ENCODE results near the gene KHDRBS2. TPM values are rescaled to one million over a fixed set of nuclear protein-coding genes. Genes with fewer than 3 reads are reported as not detected.

Gene KHDRBS2
- total and polyA plus RNA-seq, 2 of the 13 experiments (the other 11 are each of a cell fraction or from before 2014, with no cell fraction given), result not detected

DNA sequence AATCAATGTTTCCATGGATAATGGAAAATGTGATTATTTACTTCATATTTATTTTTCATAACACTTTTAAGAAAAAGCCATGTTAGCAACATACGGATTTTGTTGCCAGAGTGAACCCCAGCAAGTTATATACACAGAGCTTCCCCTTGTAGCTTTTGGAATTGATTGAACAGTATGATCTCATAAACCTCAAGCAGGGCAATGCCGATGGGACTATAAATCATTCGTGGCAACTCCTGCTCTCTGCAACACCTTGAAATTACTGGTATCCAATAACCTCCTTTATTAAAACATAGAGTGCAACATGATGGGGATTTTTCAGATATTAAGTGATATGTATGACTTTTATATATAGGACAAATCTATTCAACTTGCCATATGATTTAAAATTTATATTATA lies 428.5 kb downstream of the KHDRBS2 start:
- TF ChIP-seq ZNF724P (CRISPR knock-in tag; IDR thresholded peaks at IDR 0.05; ENCODE audit: borderline replicate concordance), result no peak
- no peak for TF ChIP-seq RBM39 (IDR thresholded peaks at IDR 0.05; ENCODE audit: low read depth, low read length, poor library complexity, severe bottlenecking)
- no peak for TF ChIP-seq XBP1 (CRISPR knock-in tag; IDR thresholded peaks at IDR 0.05)
- no peak for TF ChIP-seq HOXA3 (CRISPR knock-in tag; IDR thresholded peaks at IDR 0.05)
- TF ChIP-seq ISL2 (CRISPR knock-in tag; IDR thresholded peaks at IDR 0.05), result no peak
- TF ChIP-seq, protein P1, sequence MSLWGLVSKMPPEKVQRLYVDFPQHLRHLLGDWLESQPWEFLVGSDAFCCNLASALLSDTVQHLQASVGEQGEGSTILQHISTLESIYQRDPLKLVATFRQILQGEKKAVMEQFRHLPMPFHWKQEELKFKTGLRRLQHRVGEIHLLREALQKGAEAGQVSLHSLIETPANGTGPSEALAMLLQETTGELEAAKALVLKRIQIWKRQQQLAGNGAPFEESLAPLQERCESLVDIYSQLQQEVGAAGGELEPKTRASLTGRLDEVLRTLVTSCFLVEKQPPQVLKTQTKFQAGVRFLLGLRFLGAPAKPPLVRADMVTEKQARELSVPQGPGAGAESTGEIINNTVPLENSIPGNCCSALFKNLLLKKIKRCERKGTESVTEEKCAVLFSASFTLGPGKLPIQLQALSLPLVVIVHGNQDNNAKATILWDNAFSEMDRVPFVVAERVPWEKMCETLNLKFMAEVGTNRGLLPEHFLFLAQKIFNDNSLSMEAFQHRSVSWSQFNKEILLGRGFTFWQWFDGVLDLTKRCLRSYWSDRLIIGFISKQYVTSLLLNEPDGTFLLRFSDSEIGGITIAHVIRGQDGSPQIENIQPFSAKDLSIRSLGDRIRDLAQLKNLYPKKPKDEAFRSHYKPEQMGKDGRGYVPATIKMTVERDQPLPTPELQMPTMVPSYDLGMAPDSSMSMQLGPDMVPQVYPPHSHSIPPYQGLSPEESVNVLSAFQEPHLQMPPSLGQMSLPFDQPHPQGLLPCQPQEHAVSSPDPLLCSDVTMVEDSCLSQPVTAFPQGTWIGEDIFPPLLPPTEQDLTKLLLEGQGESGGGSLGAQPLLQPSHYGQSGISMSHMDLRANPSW (CRISPR knock-in tag; IDR thresholded peaks at IDR 0.05; ENCODE audit: borderline replicate concordance), result no peak
- TF ChIP-seq RFX1 (IDR thresholded peaks at IDR 0.05), result no peak
- TF ChIP-seq SP1 (IDR thresholded peaks at IDR 0.05), result no peak
- TF ChIP-seq SP1 (CRISPR knock-in tag; IDR thresholded peaks at IDR 0.05), result no peak
- TF ChIP-seq TOPORS (CRISPR knock-in tag; IDR thresholded peaks at IDR 0.05), result no peak
- TF ChIP-seq KLF16 (CRISPR knock-in tag; IDR thresholded peaks at IDR 0.05), result no peak
- TF ChIP-seq, protein P2, sequence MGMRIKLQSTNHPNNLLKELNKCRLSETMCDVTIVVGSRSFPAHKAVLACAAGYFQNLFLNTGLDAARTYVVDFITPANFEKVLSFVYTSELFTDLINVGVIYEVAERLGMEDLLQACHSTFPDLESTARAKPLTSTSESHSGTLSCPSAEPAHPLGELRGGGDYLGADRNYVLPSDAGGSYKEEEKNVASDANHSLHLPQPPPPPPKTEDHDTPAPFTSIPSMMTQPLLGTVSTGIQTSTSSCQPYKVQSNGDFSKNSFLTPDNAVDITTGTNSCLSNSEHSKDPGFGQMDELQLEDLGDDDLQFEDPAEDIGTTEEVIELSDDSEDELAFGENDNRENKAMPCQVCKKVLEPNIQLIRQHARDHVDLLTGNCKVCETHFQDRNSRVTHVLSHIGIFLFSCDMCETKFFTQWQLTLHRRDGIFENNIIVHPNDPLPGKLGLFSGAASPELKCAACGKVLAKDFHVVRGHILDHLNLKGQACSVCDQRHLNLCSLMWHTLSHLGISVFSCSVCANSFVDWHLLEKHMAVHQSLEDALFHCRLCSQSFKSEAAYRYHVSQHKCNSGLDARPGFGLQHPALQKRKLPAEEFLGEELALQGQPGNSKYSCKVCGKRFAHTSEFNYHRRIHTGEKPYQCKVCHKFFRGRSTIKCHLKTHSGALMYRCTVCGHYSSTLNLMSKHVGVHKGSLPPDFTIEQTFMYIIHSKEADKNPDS (CRISPR knock-in tag; IDR thresholded peaks at IDR 0.05), result no peak
- TF ChIP-seq ZNF121 (CRISPR knock-in tag; IDR thresholded peaks at IDR 0.05), result no peak
- TF ChIP-seq HHEX (CRISPR knock-in tag; IDR thresholded peaks at IDR 0.05), result no peak
- TF ChIP-seq ZNF563 (CRISPR knock-in tag; IDR thresholded peaks at IDR 0.05), result no peak
- no peak for TF ChIP-seq ZNF432 (CRISPR knock-in tag; IDR thresholded peaks at IDR 0.05; ENCODE audit: borderline replicate concordance)
- no peak for TF ChIP-seq ZFY (CRISPR knock-in tag; IDR thresholded peaks at IDR 0.05)
- TF ChIP-seq, protein P3, sequence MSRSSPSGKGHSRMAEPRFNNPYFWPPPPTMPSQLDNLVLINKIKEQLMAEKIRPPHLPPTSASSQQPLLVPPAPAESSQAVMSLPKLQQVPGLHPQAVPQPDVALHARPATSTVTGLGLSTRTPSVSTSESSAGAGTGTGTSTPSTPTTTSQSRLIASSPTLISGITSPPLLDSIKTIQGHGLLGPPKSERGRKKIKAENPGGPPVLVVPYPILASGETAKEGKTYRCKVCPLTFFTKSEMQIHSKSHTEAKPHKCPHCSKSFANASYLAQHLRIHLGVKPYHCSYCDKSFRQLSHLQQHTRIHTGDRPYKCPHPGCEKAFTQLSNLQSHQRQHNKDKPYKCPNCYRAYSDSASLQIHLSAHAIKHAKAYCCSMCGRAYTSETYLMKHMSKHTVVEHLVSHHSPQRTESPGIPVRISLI (CRISPR knock-in tag; IDR thresholded peaks at IDR 0.05; ENCODE audit: borderline replicate concordance), result no peak
- TF ChIP-seq, protein P4, sequence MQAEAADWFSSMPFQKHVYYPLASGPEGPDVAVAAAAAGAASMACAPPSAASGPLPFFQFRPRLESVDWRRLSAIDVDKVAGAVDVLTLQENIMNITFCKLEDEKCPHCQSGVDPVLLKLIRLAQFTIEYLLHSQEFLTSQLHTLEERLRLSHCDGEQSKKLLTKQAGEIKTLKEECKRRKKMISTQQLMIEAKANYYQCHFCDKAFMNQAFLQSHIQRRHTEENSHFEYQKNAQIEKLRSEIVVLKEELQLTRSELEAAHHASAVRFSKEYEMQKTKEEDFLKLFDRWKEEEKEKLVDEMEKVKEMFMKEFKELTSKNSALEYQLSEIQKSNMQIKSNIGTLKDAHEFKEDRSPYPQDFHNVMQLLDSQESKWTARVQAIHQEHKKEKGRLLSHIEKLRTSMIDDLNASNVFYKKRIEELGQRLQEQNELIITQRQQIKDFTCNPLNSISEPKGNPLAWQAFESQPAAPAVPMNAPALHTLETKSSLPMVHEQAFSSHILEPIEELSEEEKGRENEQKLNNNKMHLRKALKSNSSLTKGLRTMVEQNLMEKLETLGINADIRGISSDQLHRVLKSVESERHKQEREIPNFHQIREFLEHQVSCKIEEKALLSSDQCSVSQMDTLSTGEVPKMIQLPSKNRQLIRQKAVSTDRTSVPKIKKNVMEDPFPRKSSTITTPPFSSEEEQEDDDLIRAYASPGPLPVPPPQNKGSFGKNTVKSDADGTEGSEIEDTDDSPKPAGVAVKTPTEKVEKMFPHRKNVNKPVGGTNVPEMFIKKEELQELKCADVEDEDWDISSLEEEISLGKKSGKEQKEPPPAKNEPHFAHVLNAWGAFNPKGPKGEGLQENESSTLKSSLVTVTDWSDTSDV (CRISPR knock-in tag; IDR thresholded peaks at IDR 0.05), result no peak
- BruUV-seq (replicated peaks), result no TSS peak
- intact Hi-C loops (cut with micrococcal nuclease; ENCODE audit: unreplicated experiment) (no loop called here), in situ Hi-C loops (cut with HindIII; ENCODE audit: extremely low pct_ligation_motif_present, low pct_unique_long_range_greater_than_20kb) (no loop called here)
- CTCF ChIA-PET (ENCODE audit: low intra/inter-chr PET ratio, low total read pairs), result no interaction called here
- no peaks in the 10 kb centered on the region for H3K27me3 ChIP-seq (ENCODE audit: control insufficient read depth in 1 of 2, insufficient read depth in 2 of 2, low read length in 2 of 2)
- H3K4me3 ChIP-seq (replicated peaks in 1 of 3; ENCODE audit: insufficient read depth in 1 of 3, low read depth in 2 of 3, low read length in 3 of 3), result no peak overlapping the region
- WGBS (ENCODE audit: low lambda C conversion rate), result 1% methylated on average over 3 of the region's 3 CpGs
- ATAC-seq (no peak), FAIRE-seq (no peak), DNase-seq (ENCODE audit: low spot score) (no peak)
- H4K20me1 ChIP-seq (ENCODE audit: insufficient read depth, low read length), result no peaks in the 10 kb centered on the region
- POLR2A ChIA-PET, result no interaction called here
- H2AFZ ChIP-seq (ENCODE audit: low read length), result no peak overlapping the region
- H3K27ac ChIP-seq (ENCODE audit: extremely low read length, insufficient read depth, low read length), result no peak overlapping the region
- no peak overlapping the region for H3K9ac ChIP-seq (ENCODE audit: insufficient read depth, low read depth, low read length)
- H3K4me2 ChIP-seq (ENCODE audit: low read depth, low read length), result no peak overlapping the region
- H3K9me3 ChIP-seq (ENCODE audit: low read length), result peaks cover 14% of the 10 kb centered on the region
- H3K79me2 ChIP-seq (ENCODE audit: insufficient read depth, low read length), result no peaks in the 10 kb centered on the region
- H3K4me1 ChIP-seq (ENCODE audit: insufficient read depth, low read length), result no peaks in the 10 kb centered on the region
- no peaks in the 10 kb centered on the region for H3K36me3 ChIP-seq (replicated peaks in 1 of 2; ENCODE audit: control insufficient read depth in 1 of 2, insufficient read depth in 2 of 2, low read length in 2 of 2)

Data from HepG2 (cell line).